ENCODE results near the gene SPRED3.

SPRED3 gene, protein sequence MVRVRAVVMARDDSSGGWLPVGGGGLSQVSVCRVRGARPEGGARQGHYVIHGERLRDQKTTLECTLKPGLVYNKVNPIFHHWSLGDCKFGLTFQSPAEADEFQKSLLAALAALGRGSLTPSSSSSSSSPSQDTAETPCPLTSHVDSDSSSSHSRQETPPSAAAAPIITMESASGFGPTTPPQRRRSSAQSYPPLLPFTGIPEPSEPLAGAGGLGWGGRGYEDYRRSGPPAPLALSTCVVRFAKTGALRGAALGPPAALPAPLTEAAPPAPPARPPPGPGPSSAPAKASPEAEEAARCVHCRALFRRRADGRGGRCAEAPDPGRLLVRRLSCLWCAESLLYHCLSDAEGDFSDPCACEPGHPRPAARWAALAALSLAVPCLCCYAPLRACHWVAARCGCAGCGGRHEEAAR

GRCh38 chr19:38388349-38389100, at the start of gene SPRED3:
Gene SPRED3 (plus strand): TSS chr19:38388697. CDS start chr19:38390303, 1,606 bp downstream.
- TF ChIP-seq RAD21 (IDR thresholded peaks at IDR 0.05; ENCODE audit: low read depth) (no peak), CREB1 (IDR thresholded peaks at IDR 0.05; ENCODE audit: low read depth) (no peak), CEBPB (IDR thresholded peaks at IDR 0.05) (no peak), YY1 (IDR thresholded peaks at IDR 0.05; ENCODE audit: low read depth) (no peak), ZBTB7A (IDR thresholded peaks at IDR 0.05; ENCODE audit: low read depth) (peak; percentile 59), USF1 (IDR thresholded peaks at IDR 0.05) (no peak)

DNA sequence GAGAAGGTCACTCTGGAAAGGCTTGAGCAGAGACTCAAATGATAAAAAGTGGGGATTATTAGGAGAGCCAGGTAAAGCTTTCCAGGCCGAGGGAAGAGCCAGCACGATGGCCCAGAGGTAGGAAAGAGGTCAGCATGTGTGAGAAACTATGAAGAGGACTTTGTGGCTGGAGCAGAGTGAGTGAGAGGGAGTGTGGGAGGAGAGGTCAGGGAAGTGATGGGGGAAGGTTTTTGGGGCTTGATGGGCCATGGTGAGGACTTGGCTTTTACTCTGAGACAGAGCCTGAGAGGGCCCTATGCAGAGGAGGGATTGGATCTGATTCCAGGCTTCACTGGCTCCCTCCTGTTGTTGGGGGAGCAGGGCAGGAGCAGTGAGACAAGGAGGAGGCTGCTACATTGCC, 47.6 kb upstream of the SPRED3 start:
- TF ChIP-seq CEBPB (IDR thresholded peaks at IDR 0.05) (no peak), TCF12 (IDR thresholded peaks at IDR 0.05; ENCODE audit: low read depth) (no peak), FOXM1 (IDR thresholded peaks at IDR 0.05; ENCODE audit: borderline replicate concordance, low read depth) (no peak), EGR1 (IDR thresholded peaks at IDR 0.05) (no peak), EP300 (IDR thresholded peaks at IDR 0.05; ENCODE audit: borderline replicate concordance) (no peak), TAF1 (IDR thresholded peaks at IDR 0.05; ENCODE audit: low read depth) (no peak), TEAD4 (IDR thresholded peaks at IDR 0.05) (no peak), ZBTB7A (IDR thresholded peaks at IDR 0.05; ENCODE audit: low read depth) (no peak), YY1 (IDR thresholded peaks at IDR 0.05; ENCODE audit: low read depth) (no peak), RAD21 (IDR thresholded peaks at IDR 0.05; ENCODE audit: low read depth) (no peak), NFIC (IDR thresholded peaks at IDR 0.05) (no peak), CREB1 (IDR thresholded peaks at IDR 0.05; ENCODE audit: low read depth) (no peak)
- TF ChIP-seq, protein P1, sequence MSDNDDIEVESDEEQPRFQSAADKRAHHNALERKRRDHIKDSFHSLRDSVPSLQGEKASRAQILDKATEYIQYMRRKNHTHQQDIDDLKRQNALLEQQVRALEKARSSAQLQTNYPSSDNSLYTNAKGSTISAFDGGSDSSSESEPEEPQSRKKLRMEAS (IDR thresholded peaks at IDR 0.05): no peak
- TF ChIP-seq, protein P2, sequence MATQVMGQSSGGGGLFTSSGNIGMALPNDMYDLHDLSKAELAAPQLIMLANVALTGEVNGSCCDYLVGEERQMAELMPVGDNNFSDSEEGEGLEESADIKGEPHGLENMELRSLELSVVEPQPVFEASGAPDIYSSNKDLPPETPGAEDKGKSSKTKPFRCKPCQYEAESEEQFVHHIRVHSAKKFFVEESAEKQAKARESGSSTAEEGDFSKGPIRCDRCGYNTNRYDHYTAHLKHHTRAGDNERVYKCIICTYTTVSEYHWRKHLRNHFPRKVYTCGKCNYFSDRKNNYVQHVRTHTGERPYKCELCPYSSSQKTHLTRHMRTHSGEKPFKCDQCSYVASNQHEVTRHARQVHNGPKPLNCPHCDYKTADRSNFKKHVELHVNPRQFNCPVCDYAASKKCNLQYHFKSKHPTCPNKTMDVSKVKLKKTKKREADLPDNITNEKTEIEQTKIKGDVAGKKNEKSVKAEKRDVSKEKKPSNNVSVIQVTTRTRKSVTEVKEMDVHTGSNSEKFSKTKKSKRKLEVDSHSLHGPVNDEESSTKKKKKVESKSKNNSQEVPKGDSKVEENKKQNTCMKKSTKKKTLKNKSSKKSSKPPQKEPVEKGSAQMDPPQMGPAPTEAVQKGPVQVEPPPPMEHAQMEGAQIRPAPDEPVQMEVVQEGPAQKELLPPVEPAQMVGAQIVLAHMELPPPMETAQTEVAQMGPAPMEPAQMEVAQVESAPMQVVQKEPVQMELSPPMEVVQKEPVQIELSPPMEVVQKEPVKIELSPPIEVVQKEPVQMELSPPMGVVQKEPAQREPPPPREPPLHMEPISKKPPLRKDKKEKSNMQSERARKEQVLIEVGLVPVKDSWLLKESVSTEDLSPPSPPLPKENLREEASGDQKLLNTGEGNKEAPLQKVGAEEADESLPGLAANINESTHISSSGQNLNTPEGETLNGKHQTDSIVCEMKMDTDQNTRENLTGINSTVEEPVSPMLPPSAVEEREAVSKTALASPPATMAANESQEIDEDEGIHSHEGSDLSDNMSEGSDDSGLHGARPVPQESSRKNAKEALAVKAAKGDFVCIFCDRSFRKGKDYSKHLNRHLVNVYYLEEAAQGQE (IDR thresholded peaks at IDR 0.05; ENCODE audit: low read depth): no peak

DNA sequence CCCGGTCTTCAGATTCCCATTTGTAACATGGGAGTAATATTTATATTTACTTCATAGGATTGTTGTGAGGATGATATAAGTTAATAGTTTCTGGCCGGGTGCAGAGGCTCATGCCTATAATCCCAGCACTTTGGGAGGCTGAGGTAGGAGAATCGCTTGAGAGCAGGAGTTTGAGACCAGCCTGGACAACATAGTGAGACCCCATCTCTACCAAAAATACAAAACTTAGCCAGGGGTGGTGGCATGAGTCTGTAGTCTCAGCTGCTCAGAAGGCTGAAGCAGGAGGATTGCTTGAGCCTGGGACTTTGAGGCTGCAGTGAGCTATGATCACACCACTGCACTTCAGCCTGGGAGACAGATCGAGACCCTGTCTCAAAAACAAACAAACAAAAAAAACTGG, 41.7 kb upstream of the SPRED3 start:
- no peak for TF ChIP-seq CREB1 (IDR thresholded peaks at IDR 0.05; ENCODE audit: low read depth)
- TF ChIP-seq TAF1 (IDR thresholded peaks at IDR 0.05; ENCODE audit: low read depth): no peak
- no peak for TF ChIP-seq NFIC (IDR thresholded peaks at IDR 0.05)
- TF ChIP-seq RAD21 (IDR thresholded peaks at IDR 0.05; ENCODE audit: low read depth): no peak
- TF ChIP-seq YY1 (IDR thresholded peaks at IDR 0.05; ENCODE audit: low read depth): no peak
- no peak for TF ChIP-seq ZBTB7A (IDR thresholded peaks at IDR 0.05; ENCODE audit: low read depth)
- no peak for TF ChIP-seq USF1 (IDR thresholded peaks at IDR 0.05)
- no peak for TF ChIP-seq TCF12 (IDR thresholded peaks at IDR 0.05; ENCODE audit: low read depth)
- TF ChIP-seq FOXM1 (IDR thresholded peaks at IDR 0.05; ENCODE audit: borderline replicate concordance, low read depth): no peak
- no peak for TF ChIP-seq CEBPB (IDR thresholded peaks at IDR 0.05)
- TF ChIP-seq EGR1 (IDR thresholded peaks at IDR 0.05): no peak
- TF ChIP-seq, protein P1 (IDR thresholded peaks at IDR 0.05): no peak
- no peak for TF ChIP-seq TEAD4 (IDR thresholded peaks at IDR 0.05)
- TF ChIP-seq, protein P2 (IDR thresholded peaks at IDR 0.05; ENCODE audit: low read depth): no peak
- no peak for TF ChIP-seq EP300 (IDR thresholded peaks at IDR 0.05; ENCODE audit: borderline replicate concordance)

DNA sequence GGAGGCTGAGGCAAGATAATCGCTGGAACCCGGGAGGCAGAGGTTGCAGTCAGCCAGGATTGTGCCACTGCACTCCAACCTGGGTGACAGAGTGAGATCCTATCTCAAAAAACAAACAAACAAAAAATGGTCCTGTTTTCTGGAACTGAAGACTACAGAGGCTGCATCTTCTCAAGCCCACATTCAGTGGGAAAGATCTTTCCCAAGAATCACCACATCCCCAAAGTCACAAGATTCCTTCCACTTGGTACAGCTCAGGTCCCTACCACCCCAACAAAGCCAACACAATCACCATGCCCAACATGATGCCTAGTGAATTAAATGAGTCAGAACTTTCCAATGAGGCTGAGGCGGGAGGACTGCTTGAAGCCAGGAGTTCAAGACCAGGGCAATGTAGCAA, 37.6 kb upstream of the SPRED3 start:
- no peak for TF ChIP-seq CEBPB (IDR thresholded peaks at IDR 0.05)
- no peak for TF ChIP-seq TCF12 (IDR thresholded peaks at IDR 0.05; ENCODE audit: low read depth)
- no peak for TF ChIP-seq CREB1 (IDR thresholded peaks at IDR 0.05; ENCODE audit: low read depth)
- TF ChIP-seq EGR1 (IDR thresholded peaks at IDR 0.05): no peak
- TF ChIP-seq TAF1 (IDR thresholded peaks at IDR 0.05; ENCODE audit: low read depth): no peak
- TF ChIP-seq, protein P2 (IDR thresholded peaks at IDR 0.05; ENCODE audit: low read depth): no peak
- no peak for TF ChIP-seq YY1 (IDR thresholded peaks at IDR 0.05; ENCODE audit: low read depth)
- no peak for TF ChIP-seq ZBTB7A (IDR thresholded peaks at IDR 0.05; ENCODE audit: low read depth)
- TF ChIP-seq TEAD4 (IDR thresholded peaks at IDR 0.05): no peak
- no peak for TF ChIP-seq USF1 (IDR thresholded peaks at IDR 0.05)
- TF ChIP-seq, protein P1 (IDR thresholded peaks at IDR 0.05): no peak
- no peak for TF ChIP-seq FOXM1 (IDR thresholded peaks at IDR 0.05; ENCODE audit: borderline replicate concordance, low read depth)
- no peak for TF ChIP-seq NFIC (IDR thresholded peaks at IDR 0.05)

Data from Ishikawa (cell line).